Adrenal gland (tissue), 12 donors: ENCODE measurements around the gene CDH4. TPM values are rescaled to one million over a fixed set of nuclear protein-coding genes. Genes with fewer than 3 reads are reported as not detected.
"Not testable (repeated sequence)": the region's sequence is repeated elsewhere in the genome, so short reads cannot be mapped to it uniquely, and the experiment has no call there.

ENCODE experiments used
- DNase-seq, 7 donors: peaks; one replicate each; pipeline ENCODE4 v3.0.0-alpha.2; 2019 to 2020
- H3K27ac ChIP-seq, 5 donors: fragments of 200-600 bp; sonication (generic) in 4 of 5; 1 replicate in 3 of 5; 2 replicates in 2 of 5; pipeline versions ENCODE4 v1.5.1 to v1.8.0; 2016 to 2020; ENCODE audit warnings: mild to moderate bottlenecking in 1 of 5
- H3K27me3 ChIP-seq: fragments of 200-600 bp; 2 replicates; pipeline ENCODE4 v1.8.0; 2021
- H3K36me3 ChIP-seq, 2 donors: fragments of 200-600 bp; replicated peaks in 1 of 2; 1 replicate in 1 of 2; 2 replicates in 1 of 2; pipeline versions ENCODE4 v1.5.1 to v1.8.0; 2018 to 2022
- H3K4me1 ChIP-seq, 2 donors: fragments of 200-600 bp; replicated peaks in 1 of 2; 1 replicate in 1 of 2; 2 replicates in 1 of 2; pipeline versions ENCODE4 v1.5.1 to v1.8.0; 2018 to 2021
- H3K4me3 ChIP-seq, 4 donors: fragments of 200-600 bp; sonication (generic) in 3 of 4; one replicate each; pipeline ENCODE4 v1.5.1; 2016 to 2018
- H3K9me3 ChIP-seq, 3 donors: fragments of 200-600 bp; sonication (generic) in 1 of 3; replicated peaks in 1 of 3; 1 replicate in 2 of 3; 2 replicates in 1 of 3; pipeline versions ENCODE4 v1.5.1 to v1.8.0; 2016 to 2021
- CTCF ChIP-seq, 6 experiments: fragments of 450-650 bp in 4 of 6; fragments of 200-600 bp in 2 of 6; sonication (generic) in 1 of 6; IDR thresholded peaks; 1 replicate in 5 of 6; 2 replicates in 1 of 6; pipeline versions ENCODE4 v1.5.1 to v1.8.0; 2016 to 2021; ENCODE audit warnings: antibody characterized with exemption in 6 of 6, mild to moderate bottlenecking in 2 of 6, moderate library complexity in 1 of 6
- POLR2A ChIP-seq, 2 donors: fragments of 450-650 bp; IDR thresholded peaks; one replicate each; pipeline ENCODE4 v1.6.1; 2017; ENCODE audit warnings: antibody characterized with exemption in 2 of 2, mild to moderate bottlenecking in 2 of 2, moderate library complexity in 1 of 2
- WGBS, 4 donors: extraction: QIAGEN DNeasy Blood & Tissue Kit in 2 of 4; methylation state at CpG; one replicate each; pipeline versions ENCODE4 v1.1.5 to v1.1.7; 2013 to 2017; 5-methylcytosine and 5-hydroxymethylcytosine counted together
- intact Hi-C, 2 donors: fragments of 100-400 bp; cut with DNase I; formaldehyde crosslinking; loops; one replicate each; pipeline versions ENCODE4 v1.14.1 to v1.15.0; 2022 to 2023
- polyA plus RNA-seq, 3 donors: library from polyadenylated mRNA; stranded (reverse); fragments of 200-250 nt in 2 of 3; fragments of 350-450 nt in 1 of 3; fragmentation: Illumina TruSeq in 1 of 3; extraction: RNeasy Lipid Tissue Mini Kit (QIAGEN cat#74804) in 1 of 3; gene quantifications; one replicate each; pipeline ENCODE4 v1.2.3, GENCODE V29; 2013 to 2014
- total RNA-seq, 9 donors: library from RNA; depleted of rRNA in 4 of 9; stranded (reverse); fragments of >200 nt in 4 of 9; fragments of 120-200 nt in 1 of 9; fragmentation: NEBNext Ultra II Directional in 1 of 9; extraction: Animal tissue kit (Norgen Biotek cat#: 25700) in 1 of 9; gene quantifications; one replicate each; pipeline versions ENCODE4 v1.1.0 to v1.2.4, GENCODE V29; 2013 to 2023
- donor health status: healthy with polysubstance abuse.
- donor health status: Bipolar disorder and iron deficiency.
- donor health status: DM: yes; HTN: yes; CAD: no.
- donor health status: DM: no; HTN: no; CAD: no.
- donor health status: DM: no; HTN: no; CAD: no.
- donor health status: DM: yes; HTN: yes; CAD: no.

CDH4 gene
- total and polyA plus RNA-seq, 12 donors = 0.08 to 0.53 (median 0.20) TPM; not detected in 3

- TF ChIP-seq CTCF (IDR thresholded peaks at IDR 0.05) (no peak), POLR2A (IDR thresholded peaks at IDR 0.05) (no peak)
- no peaks in the 10 kb centered on the region for H3K27me3 ChIP-seq
- no peaks in the 10 kb centered on the region for H3K9me3 ChIP-seq
- H3K27ac ChIP-seq = no peak overlapping the region
- H3K36me3 ChIP-seq = peaks cover 0 to 9% of the 10 kb centered on the region in 2 donors
- intact Hi-C loops = no loop called here
- H3K4me1 ChIP-seq = no peaks in the 10 kb centered on the region
- 82 to 94% (median 90%) methylated on average over 17 of the region's 17 CpGs for WGBS, 4 donors
- no peak overlapping the region for H3K4me3 ChIP-seq
- DNase-seq = no peak
These were observed 731.9 kb downstream of the CDH4 start for GRCh38 chr20:61983965-61984364.

DNA sequence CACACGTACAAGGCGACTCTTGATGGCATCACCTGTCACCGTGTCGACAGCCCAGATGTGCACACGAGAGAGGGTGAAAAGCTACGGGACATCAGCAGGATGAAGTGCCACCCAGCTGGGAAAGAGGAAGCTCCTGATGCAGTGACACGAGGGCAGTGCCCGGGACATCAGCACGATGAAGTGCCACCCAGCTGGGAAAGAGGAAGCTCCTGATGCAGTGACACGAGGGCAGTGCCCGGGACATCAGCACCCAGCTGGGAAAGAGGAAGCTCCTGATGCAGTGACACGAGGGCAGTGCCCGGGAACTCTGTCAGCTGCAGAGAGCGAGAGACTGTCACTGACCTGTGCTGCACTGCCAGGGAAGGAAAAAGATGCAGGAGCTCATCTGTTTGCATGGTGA is 732.4 kb downstream of the CDH4 start:
- H3K9me3 ChIP-seq, DNase-seq, H3K4me1 ChIP-seq, H3K27ac ChIP-seq, H3K27me3 ChIP-seq, H3K36me3 ChIP-seq, intact Hi-C loops, H3K4me3 ChIP-seq: not testable (repeated sequence)
- 82 to 91% (median 86%) methylated on average over 13 to 14 of the region's 14 CpGs for WGBS, 4 donors

- TF ChIP-seq POLR2A (IDR thresholded peaks at IDR 0.05) (no peak), CTCF (IDR thresholded peaks at IDR 0.05) (no peak)
- Histone ChIP-seq H3K36me3 (peaks cover 0 to 9% of the 10 kb centered on the region in 2 donors), H3K27ac (no peak overlapping the region), H3K27me3 (no peaks in the 10 kb centered on the region), H3K4me1 (no peaks in the 10 kb centered on the region), H3K4me3 (no peak overlapping the region), H3K9me3 (no peaks in the 10 kb centered on the region)
- no peak for DNase-seq
- intact Hi-C loops = no loop called here
- WGBS, 4 donors = 82 to 100% (median 89%) methylated on average over 4 to 6 of the region's 6 CpGs
These were observed 733.0 kb downstream of the CDH4 start for GRCh38 chr20:61985096-61985495.

- intact Hi-C loops = no loop called here
- no peaks in the 10 kb centered on the region for H3K27me3 ChIP-seq
- no peak overlapping the region for H3K27ac ChIP-seq
- peaks cover 0 to 15% of the 10 kb centered on the region in 2 donors for H3K36me3 ChIP-seq
- no peaks in the 10 kb centered on the region for H3K4me1 ChIP-seq
- H3K9me3 ChIP-seq = no peaks in the 10 kb centered on the region
- no peak overlapping the region for H3K4me3 ChIP-seq
- TF ChIP-seq CTCF (IDR thresholded peaks at IDR 0.05) = no peak
- no peak for TF ChIP-seq POLR2A (IDR thresholded peaks at IDR 0.05)
- WGBS, 4 donors = 47 to 73% (median 67%) methylated on average over 14 to 16 of the region's 16 CpGs
- peak in 2 of 7 donors; percentile 52 to 56 for DNase-seq
These were observed 734.8 kb downstream of the CDH4 start for GRCh38 chr20:61986762-61987321.

DNA sequence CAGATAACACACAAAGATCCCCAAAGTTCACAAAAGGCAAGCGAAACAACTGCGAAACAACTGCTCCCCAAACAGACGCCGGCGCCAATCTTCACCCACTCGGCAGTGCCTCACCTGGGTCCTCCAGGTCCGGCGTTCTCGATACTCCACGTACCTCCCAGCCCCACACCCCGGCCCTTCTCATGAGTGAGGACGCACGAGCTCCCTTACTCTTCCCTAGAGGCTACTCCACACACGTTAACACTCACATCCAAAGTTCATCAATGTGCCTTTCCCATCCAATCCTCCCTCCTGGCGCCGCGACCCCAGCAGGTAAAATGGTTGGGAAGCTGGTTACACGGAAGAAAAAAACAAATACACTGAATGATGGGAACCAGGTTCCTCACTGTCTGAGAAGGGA is 736.6 kb downstream of the CDH4 start:
- no peaks in the 10 kb centered on the region for H3K27me3 ChIP-seq
- no peaks in the 10 kb centered on the region for H3K9me3 ChIP-seq
- H3K4me1 ChIP-seq = no peaks in the 10 kb centered on the region
- H3K4me3 ChIP-seq = no peak overlapping the region
- WGBS, 4 donors = 97 to 99% (median 97%) methylated on average over 18 of the region's 18 CpGs
- DNase-seq = no peak
- H3K27ac ChIP-seq = no peak overlapping the region
- peaks cover 0 to 16% of the 10 kb centered on the region in 2 donors for H3K36me3 ChIP-seq
- TF ChIP-seq CTCF (IDR thresholded peaks at IDR 0.05) (no peak), POLR2A (IDR thresholded peaks at IDR 0.05) (no peak)
- intact Hi-C loops = no loop called here
